Chondrocyte (in vitro differentiated cells): ENCODE measurements around the gene GJA5. TPM values are rescaled to one million over a fixed set of nuclear protein-coding genes. Genes with fewer than 3 reads are reported as not detected.

ENCODE experiments used
- DNase-seq: peaks from one replicate; pipeline ENCODE4 v3.0.0; 2021; ENCODE audit warnings: mixed read lengths, low spot score
- H3K27ac Mint-ChIP-seq: one replicate; pipeline ENCODE4 v1.8.0; 2021; ENCODE audit warnings: mild to moderate bottlenecking, moderate library complexity, mixed read lengths; ENCODE audit not compliant: unreplicated experiment
- H3K27me3 Mint-ChIP-seq: 2 replicates; pipeline ENCODE4 v1.8.0; 2021; ENCODE audit warnings: low read depth, mixed read lengths
- H3K36me3 Mint-ChIP-seq: 2 replicates; pipeline ENCODE4 v1.8.0; 2021; ENCODE audit warnings: low read depth, mixed read lengths
- H3K4me1 Mint-ChIP-seq: 2 replicates; pipeline ENCODE4 v1.8.0; 2021; ENCODE audit warnings: low read depth, mild to moderate bottlenecking, mixed read lengths
- H3K4me3 Mint-ChIP-seq: one replicate; pipeline ENCODE4 v1.8.0; 2021; ENCODE audit warnings: mild to moderate bottlenecking, moderate library complexity, mixed read lengths; ENCODE audit not compliant: unreplicated experiment
- H3K9me3 Mint-ChIP-seq: 2 replicates; pipeline ENCODE4 v1.8.0; 2021; ENCODE audit warnings: low read depth, mixed read lengths
- total RNA-seq: library from RNA; stranded (reverse); gene quantifications from 3 replicates; pipeline ENCODE4 v1.2.1, GENCODE V29; 2021
- TF ChIP-seq, protein P1 (sequence below): fragments of 200-600 bp; sonication (generic); IDR thresholded peaks from 2 replicates; pipeline ENCODE4 v1.5.0; 2021; ENCODE audit warnings: antibody characterized with exemption, mild to moderate bottlenecking, moderate library complexity

Gene GJA5
- total RNA-seq, 1 donor from 2014 or later = 0.17 TPM

DNA sequence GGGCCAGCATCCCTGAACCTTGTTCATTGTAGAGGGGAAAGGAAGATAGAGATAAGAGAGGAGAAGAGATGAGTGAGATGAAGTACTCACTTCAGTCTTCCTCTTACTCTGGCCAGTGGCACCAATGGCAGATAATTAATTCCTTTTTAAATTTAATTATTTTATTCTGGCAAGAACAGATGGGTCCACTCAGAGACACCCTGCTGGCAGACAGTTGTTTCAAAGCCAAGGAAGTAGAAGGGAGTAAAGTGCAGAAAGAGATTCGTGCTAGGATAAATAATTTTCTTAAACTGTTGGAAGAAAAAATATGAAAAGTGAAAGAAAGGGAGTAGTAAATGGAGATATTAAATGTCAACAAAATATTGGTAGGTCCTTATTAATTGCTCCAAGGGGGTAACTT is 7.7 kb upstream of the GJA5 start:
- Mint-ChIP-seq H3K27ac (no peak overlapping the region), H3K9me3 (no peaks in the 10 kb centered on the region), H3K27me3 (no peaks in the 10 kb centered on the region), H3K36me3 (no peaks in the 10 kb centered on the region), H3K4me3 (no peak overlapping the region), H3K4me1 (peaks cover 39% of the 10 kb centered on the region)
- no peak for DNase-seq
- TF ChIP-seq, protein P1, sequence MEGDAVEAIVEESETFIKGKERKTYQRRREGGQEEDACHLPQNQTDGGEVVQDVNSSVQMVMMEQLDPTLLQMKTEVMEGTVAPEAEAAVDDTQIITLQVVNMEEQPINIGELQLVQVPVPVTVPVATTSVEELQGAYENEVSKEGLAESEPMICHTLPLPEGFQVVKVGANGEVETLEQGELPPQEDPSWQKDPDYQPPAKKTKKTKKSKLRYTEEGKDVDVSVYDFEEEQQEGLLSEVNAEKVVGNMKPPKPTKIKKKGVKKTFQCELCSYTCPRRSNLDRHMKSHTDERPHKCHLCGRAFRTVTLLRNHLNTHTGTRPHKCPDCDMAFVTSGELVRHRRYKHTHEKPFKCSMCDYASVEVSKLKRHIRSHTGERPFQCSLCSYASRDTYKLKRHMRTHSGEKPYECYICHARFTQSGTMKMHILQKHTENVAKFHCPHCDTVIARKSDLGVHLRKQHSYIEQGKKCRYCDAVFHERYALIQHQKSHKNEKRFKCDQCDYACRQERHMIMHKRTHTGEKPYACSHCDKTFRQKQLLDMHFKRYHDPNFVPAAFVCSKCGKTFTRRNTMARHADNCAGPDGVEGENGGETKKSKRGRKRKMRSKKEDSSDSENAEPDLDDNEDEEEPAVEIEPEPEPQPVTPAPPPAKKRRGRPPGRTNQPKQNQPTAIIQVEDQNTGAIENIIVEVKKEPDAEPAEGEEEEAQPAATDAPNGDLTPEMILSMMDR = no peak

DNA sequence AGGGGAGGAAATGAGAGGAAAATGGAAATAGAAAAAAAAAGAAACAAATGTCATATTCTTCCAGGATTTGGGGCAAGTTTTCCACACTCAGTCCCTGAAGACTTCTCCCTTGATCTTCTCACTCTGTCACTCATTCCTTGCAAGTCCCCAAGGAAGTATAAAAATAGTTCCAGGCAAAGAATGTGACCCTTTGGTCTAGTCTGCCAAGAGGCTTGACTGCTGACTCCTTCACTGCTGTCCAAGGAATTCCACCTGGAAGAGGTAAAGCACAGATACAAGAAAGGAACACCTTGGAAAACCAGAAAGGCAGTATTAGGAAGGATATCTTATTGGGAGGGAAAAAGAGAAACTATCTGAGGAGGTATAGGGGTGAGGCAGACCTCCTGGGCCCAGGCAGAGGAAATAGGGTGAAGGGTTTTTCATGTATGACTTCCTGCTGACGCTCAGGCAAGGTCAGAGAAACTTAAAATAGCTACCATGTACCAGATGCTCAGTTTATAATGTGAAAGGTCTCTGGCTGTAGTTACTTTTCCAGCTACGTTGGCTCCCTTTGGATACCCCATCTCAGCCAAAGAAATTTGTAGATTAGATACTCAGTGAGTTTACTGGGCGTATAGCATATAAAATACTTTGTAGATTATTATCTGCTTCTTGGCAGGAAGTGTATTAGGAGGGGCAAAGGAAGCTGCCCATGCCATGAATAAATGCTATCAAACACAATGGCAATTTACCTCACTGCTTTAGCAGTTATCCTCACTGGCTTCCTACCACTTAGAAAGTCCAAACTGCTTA is 2.0 kb upstream of the GJA5 start:
- Mint-ChIP-seq H3K36me3 (no peaks in the 10 kb centered on the region), H3K27me3 (no peaks in the 10 kb centered on the region), H3K9me3 (no peaks in the 10 kb centered on the region), H3K4me3 (no peak overlapping the region), H3K4me1 (peaks cover 44% of the 10 kb centered on the region), H3K27ac (peak overlapping the region; percentile 49)
- no peak for DNase-seq
- TF ChIP-seq, protein P1 = no peak

DNA sequence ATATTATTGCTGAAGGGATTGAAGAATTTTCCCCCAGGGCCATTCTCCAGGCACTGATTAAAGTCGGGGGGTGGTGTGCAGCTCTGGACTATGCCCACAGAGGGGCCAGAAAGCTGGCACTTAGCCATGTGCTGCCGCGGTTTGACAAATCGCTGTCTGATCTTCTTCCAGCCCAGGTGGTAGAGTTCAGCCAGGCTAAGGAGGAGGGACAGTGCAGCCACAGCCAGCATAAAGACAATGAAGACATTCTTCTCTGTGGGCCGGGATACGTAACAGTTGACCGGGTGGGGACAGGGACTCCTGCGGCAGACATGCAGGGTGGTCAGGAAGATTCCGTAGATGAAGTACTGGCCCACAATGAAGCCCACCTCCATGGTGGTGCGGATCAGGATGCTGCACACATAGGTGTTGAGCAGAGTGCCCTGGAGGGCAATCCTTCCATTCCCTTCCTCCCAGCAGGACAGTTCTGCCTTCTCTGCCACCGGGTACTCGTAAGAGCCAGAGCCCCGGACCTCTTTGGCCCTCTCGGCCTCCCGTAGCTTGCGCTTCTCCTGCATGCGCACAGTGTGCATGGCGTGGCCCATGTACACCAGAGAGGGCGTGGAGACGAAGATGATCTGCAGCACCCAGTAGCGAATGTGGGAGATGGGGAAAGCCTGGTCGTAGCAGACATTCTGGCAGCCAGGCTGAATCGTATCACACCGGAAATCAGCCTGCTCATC is 1.9 kb downstream of the GJA5 start:
- Mint-ChIP-seq H3K36me3 (no peaks in the 10 kb centered on the region), H3K4me3 (no peak overlapping the region), H3K27me3 (no peaks in the 10 kb centered on the region), H3K27ac (no peak overlapping the region), H3K4me1 (peaks cover 42% of the 10 kb centered on the region), H3K9me3 (no peaks in the 10 kb centered on the region)
- no peak for DNase-seq
- TF ChIP-seq, protein P1 = no peak

GRCh38 chr1:147757015-147757990 is 3.1 kb downstream of the GJA5 start:
- no peak for DNase-seq
- Mint-ChIP-seq H3K4me3 (no peak overlapping the region), H3K27ac (no peak overlapping the region), H3K4me1 (peaks cover 34% of the 10 kb centered on the region), H3K27me3 (no peaks in the 10 kb centered on the region), H3K9me3 (no peaks in the 10 kb centered on the region), H3K36me3 (no peaks in the 10 kb centered on the region)
- TF ChIP-seq, protein P1 = no peak

DNA sequence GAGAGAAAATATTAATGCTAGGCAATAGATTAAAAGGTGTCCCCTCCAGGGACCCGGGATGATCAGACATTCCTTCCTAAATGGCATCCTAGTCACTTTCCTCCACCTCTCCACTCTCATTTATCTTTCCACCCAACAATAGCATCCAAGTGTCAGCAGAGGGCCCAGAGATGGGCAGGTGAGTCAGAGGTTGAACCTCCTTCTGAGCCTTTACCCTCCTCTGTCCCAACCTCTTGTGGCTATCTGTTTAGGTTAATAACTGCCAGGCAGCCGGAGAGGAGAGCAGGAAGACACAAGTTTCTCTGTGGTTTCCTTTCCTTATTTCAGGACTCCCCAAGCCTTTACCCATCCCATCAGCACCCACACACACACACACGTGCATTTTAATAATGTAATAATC is 4.1 kb downstream of the GJA5 start:
- Mint-ChIP-seq H3K4me1 (peaks cover 24% of the 10 kb centered on the region), H3K27me3 (no peaks in the 10 kb centered on the region), H3K9me3 (no peaks in the 10 kb centered on the region), H3K36me3 (no peaks in the 10 kb centered on the region), H3K27ac (no peak overlapping the region), H3K4me3 (no peak overlapping the region)
- TF ChIP-seq, protein P1 = no peak
- DNase-seq = no peak
